ENCODE data around the gene PRPF39. TPM values are rescaled to one million over a fixed set of nuclear protein-coding genes. Genes with fewer than 3 reads are reported as not detected.

The PRPF39 gene
- total and polyA plus RNA-seq, 2 of the 13 experiments (the other 11 are each of a cell fraction or from before 2014, with no cell fraction given), result 44.2 to 65.0 TPM

GRCh38 chr14:45112896-45113781 is 29.2 kb downstream of the PRPF39 start (continued):
- TF ChIP-seq MIER3 (CRISPR knock-in tag; IDR thresholded peaks at IDR 0.05; ENCODE audit: borderline replicate concordance) (no peak), ZBTB44 (CRISPR knock-in tag; IDR thresholded peaks at IDR 0.05) (no peak), TCF7L2 (IDR thresholded peaks at IDR 0.05; ENCODE audit: low read depth, low read length) (no peak), BRCA1 (CRISPR knock-in tag; IDR thresholded peaks at IDR 0.05) (no peak), BHLHE40 (IDR thresholded peaks at IDR 0.05; ENCODE audit: low read length) (0 out of 2 replicates have a peak, but pooled peaks have one; percentile 12), ZNF780A (CRISPR knock-in tag; IDR thresholded peaks at IDR 0.05) (no peak), BCLAF1 (IDR thresholded peaks at IDR 0.05) (no peak), KDM4B (CRISPR knock-in tag; IDR thresholded peaks at IDR 0.05) (no peak), HMG20A (CRISPR knock-in tag; IDR thresholded peaks at IDR 0.05; ENCODE audit: borderline replicate concordance) (0 out of 2 replicates have a peak, but pooled peaks have one; percentile 12), MXD1 (CRISPR knock-in tag; IDR thresholded peaks at IDR 0.05) (no peak), ZSCAN12 (CRISPR knock-in tag; IDR thresholded peaks at IDR 0.05) (no peak), ZFP36 (IDR thresholded peaks at IDR 0.05; ENCODE audit: borderline replicate concordance, low read depth, low read length, partially characterized antibody) (no peak), TFAP4 (IDR thresholded peaks at IDR 0.05; ENCODE audit: borderline replicate concordance, low read depth) (no peak), THAP8 (CRISPR knock-in tag; IDR thresholded peaks at IDR 0.05; ENCODE audit: borderline replicate concordance) (no peak), TEAD3 (CRISPR knock-in tag; optimal IDR thresholded peaks at IDR 0.05; ENCODE audit: borderline replicate concordance) (peak; percentile 46), ZNF18 (CRISPR knock-in tag; IDR thresholded peaks at IDR 0.05; ENCODE audit: insufficient replicate concordance) (no peak), SKI (IDR thresholded peaks at IDR 0.05; ENCODE audit: partially characterized antibody) (no peak), PHB2 (IDR thresholded peaks at IDR 0.05; ENCODE audit: partially characterized antibody) (no peak), IRF1 (CRISPR knock-in tag; IDR thresholded peaks at IDR 0.05; ENCODE audit: low read depth) (no peak), KLF16 (CRISPR knock-in tag; IDR thresholded peaks at IDR 0.05) (no peak)

All from HepG2 (cell line).